GM12878 (cell line): ENCODE results near the gene CCNDBP1. TPM values are rescaled to one million over a fixed set of nuclear protein-coding genes. Genes with fewer than 3 reads are reported as not detected.

ENCODE experiments used
- ATAC-seq: fragments of 200-7000 bp; cut with Tn5 transposase; 3 replicates; pipeline ENCODE4 v1.9.1; 2020; ENCODE audit warnings: mild to moderate bottlenecking, moderate library complexity
- BruUV-seq: library from RNA; stranded (reverse); fragments of 400-500 nt; replicated peaks from 2 replicates; lab custom pipeline; 2021; lab: Mats Ljungman, UMichigan
- CTCF ChIA-PET: fragments of 300-600 bp; sonication (Branson Sonifier 250); formaldehyde crosslinking; extraction: SDS; loops from one replicate; lab custom pipeline; 2021; ENCODE audit warnings: inconsistent platforms; lab: Yijun Ruan, JAX
- POLR2A ChIA-PET: fragments of 350-600 bp; formaldehyde crosslinking; extraction: SDS; loops from one replicate; lab custom pipeline; 2021; ENCODE audit warnings: inconsistent platforms; lab: Charles Lee
- RAD21 ChIA-PET: fragments of 300-600 bp; sonication (Branson Sonifier 250); formaldehyde crosslinking; loops from one replicate; lab custom pipeline; 2023; ENCODE audit warnings: antibody characterized with exemption; ENCODE audit not compliant: unreplicated experiment; lab: Charles Lee
- SMC1A ChIA-PET: fragments of 300-600 bp; sonication (Branson Sonifier 250); formaldehyde crosslinking; loops from one replicate; lab custom pipeline; 2023; ENCODE audit not compliant: unreplicated experiment, uncharacterized antibody; lab: Charles Lee
- DNase-seq: peaks from one replicate; pipeline ENCODE4 v3.0.0-alpha.2; 2011; ENCODE audit warnings: low read depth, low spot score
- FAIRE-seq: peaks from 3 replicates; lab custom pipeline; 2011; peaks lifted over from hg19 to GRCh38; lab: Jason Lieb, UNC
- H2AFZ ChIP-seq: 2 replicates; pipeline ENCODE4 v1.6.0; 2011; ENCODE audit warnings: low read depth, low read length, control low read depth; ENCODE audit not compliant: control insufficient read depth
- H3K27ac ChIP-seq: 2 replicates; pipeline ENCODE4 v1.5.1; 2011; ENCODE audit warnings: control low read depth; ENCODE audit not compliant: control insufficient read depth, insufficient read depth
- H3K27me3 ChIP-seq, 2 experiments: replicated peaks in 1 of 2; 2 replicates each; pipeline versions ENCODE4 v1.6.0 to v1.6.1; 2011; ENCODE audit warnings: low read length in 1 of 2; ENCODE audit not compliant: control insufficient read depth in 2 of 2, insufficient read depth in 2 of 2
- H3K36me3 ChIP-seq, 2 experiments: 2 replicates each; pipeline ENCODE4 v1.5.1; 2011; ENCODE audit warnings: low read length in 1 of 2; ENCODE audit not compliant: control insufficient read depth in 2 of 2, insufficient read depth in 2 of 2
- H3K4me1 ChIP-seq: 2 replicates; pipeline ENCODE4 v1.6.1; 2011; ENCODE audit warnings: mild to moderate bottlenecking, low read length, moderate library complexity, mixed read lengths; ENCODE audit not compliant: control insufficient read depth, insufficient read depth
- H3K4me2 ChIP-seq: 2 replicates; pipeline ENCODE4 v1.6.0; 2011; ENCODE audit warnings: control low read depth; ENCODE audit not compliant: control insufficient read depth, insufficient read depth
- H3K4me3 ChIP-seq: fragments of 200-600 bp; sonication (generic); 2 replicates; pipeline ENCODE4 v1.5.1; 2016
- H3K79me2 ChIP-seq: 2 replicates; pipeline ENCODE4 v1.6.0; 2011; ENCODE audit warnings: low read length; ENCODE audit not compliant: control insufficient read depth, insufficient read depth
- H3K9ac ChIP-seq: 2 replicates; pipeline ENCODE4 v1.8.0; 2011; ENCODE audit warnings: low read length, control low read depth, mixed read lengths; ENCODE audit not compliant: control insufficient read depth, insufficient read depth
- H3K9me3 ChIP-seq: replicated peaks from 3 replicates; pipeline ENCODE4 v1.5.1; 2011; ENCODE audit warnings: mild to moderate bottlenecking, low read length; ENCODE audit not compliant: control insufficient read depth, insufficient read depth
- H4K20me1 ChIP-seq: 2 replicates; pipeline ENCODE4 v1.6.0; 2011; ENCODE audit not compliant: control insufficient read depth, insufficient read depth
- BRCA1 ChIP-seq: IDR thresholded peaks from 2 replicates; pipeline ENCODE4 v1.6.1; 2011; ENCODE audit warnings: low read depth, low read length, improper control_type of control experiment
- HDAC6 ChIP-seq: fragments of 200-600 bp; sonication (generic); IDR thresholded peaks from one replicate; pipeline ENCODE4 v1.8.0; 2017; ENCODE audit warnings: antibody characterized with exemption; ENCODE audit not compliant: unreplicated experiment
- IRF3 ChIP-seq: fragments of 450-650 bp; IDR thresholded peaks from 2 replicates; pipeline ENCODE4 v1.6.1; 2014; ENCODE audit warnings: mild to moderate bottlenecking
- IRF5 ChIP-seq: fragments of 450-650 bp; IDR thresholded peaks from 2 replicates; pipeline ENCODE4 v1.6.1; 2017; ENCODE audit warnings: borderline replicate concordance
- POLR2AphosphoS5 ChIP-seq: IDR thresholded peaks from 2 replicates; pipeline ENCODE4 v1.6.1; 2011; ENCODE audit warnings: mild to moderate bottlenecking, low read length, inconsistent platforms
- RBBP5 ChIP-seq: fragments of 200-600 bp; sonication (generic); conservative IDR thresholded peaks from 2 replicates; pipeline ENCODE4 v1.6.1; 2016
- USF2 ChIP-seq: IDR thresholded peaks from 2 replicates; pipeline ENCODE4 v1.6.1; 2011; ENCODE audit warnings: low read depth, low read length, improper control_type of control experiment, borderline replicate concordance
- ZBED1 ChIP-seq: IDR thresholded peaks from 2 replicates; pipeline ENCODE4 v1.6.1; 2016; ENCODE audit warnings: borderline replicate concordance
- ZNF622 ChIP-seq: fragments of 450-650 bp; IDR thresholded peaks from 2 replicates; pipeline ENCODE4 v1.6.1; 2017; ENCODE audit warnings: mild to moderate bottlenecking, inconsistent platforms
- WGBS: methylation state at CpG from one replicate; pipeline ENCODE4 v1.1.6; 2016; ENCODE audit warnings: low lambda C conversion rate; ENCODE audit not compliant: insufficient replicate concordance, insufficient coverage; ENCODE audit errors: missing lambda C conversion rate; 5-methylcytosine and 5-hydroxymethylcytosine counted together
- in situ Hi-C: fragments of 300-500 bp; cut with MboI; formaldehyde crosslinking; loops from 9 replicates; pipeline ENCODE4 v1.14.3; 2018; ENCODE audit warnings: mixed read lengths
- intact Hi-C: fragments of 100-400 bp; cut with micrococcal nuclease; formaldehyde crosslinking; loops from one replicate; pipeline ENCODE4 v1.14.2; 2022; ENCODE audit not compliant: unreplicated experiment
- polyA plus RNA-seq, 11 experiments: library from polyadenylated mRNA; depleted of rRNA in 4 of 11; unstranded in 6 of 11; stranded (reverse) in 5 of 11; fragments of >200 nt; fragmentation: Nextera tagmentation in 4 of 11; fragmentation: Illumina TruSeq in 1 of 11; extraction: Ambion mirVana in 4 of 11; extraction: Trizol in 1 of 11; gene quantifications; 1 replicate in 1 of 11; 2 replicates in 10 of 11; pipeline versions ENCODE4 v1.2.1 to v1.2.3, GENCODE V29; 2011 to 2016; ENCODE audit warnings: inconsistent platforms in 2 of 11, missing spikeins in 2 of 11, low read depth in 1 of 11
- total RNA-seq, 4 experiments: library from RNA; depleted of rRNA in 3 of 4; stranded (reverse); fragments of >200 nt in 3 of 4; fragmentation: Illumina TruSeq in 1 of 4; extraction: Trizol in 1 of 4; gene quantifications; 2 replicates each; pipeline versions ENCODE4 v1.2.1 to v1.2.3, GENCODE V29; 2013 to 2021
- TF ChIP-seq, protein P1 (sequence below): IDR thresholded peaks from 2 replicates; pipeline ENCODE4 v1.6.1; 2011; ENCODE audit warnings: mild to moderate bottlenecking, low read depth, low read length, moderate library complexity; ENCODE audit not compliant: insufficient replicate concordance
- TF ChIP-seq, protein P2 (sequence below): IDR thresholded peaks from 2 replicates; pipeline ENCODE4 v1.6.1; 2012; ENCODE audit warnings: mild to moderate bottlenecking, low read depth, low read length
- TF ChIP-seq, protein P3 (sequence below): fragments of 450-650 bp; IDR thresholded peaks from 2 replicates; pipeline ENCODE4 v1.6.1; 2017; ENCODE audit warnings: mild to moderate bottlenecking, moderate library complexity

CCNDBP1 gene
- total and polyA plus RNA-seq, 10 of the 15 experiments (the other 5 are each of a cell fraction or from before 2014, with no cell fraction given) = 30.1 to 86.7 (median 42.2) TPM

GRCh38 chr15:43207024-43207423, 21.8 kb downstream of the CCNDBP1 start:
- peaks cover 0 to 3% of the 10 kb centered on the region in 2 experiments; a peak in 2 of 4 replicates for H3K27me3 ChIP-seq
- H4K20me1 ChIP-seq = no peaks in the 10 kb centered on the region
- SMC1A ChIA-PET = interaction anchor here (0.8 to 1.2 kb wide), 2 partner anchors 16 to 79 kb away, joined by 3 read pairs; no protein-coding TSS in a partner anchor
- H3K27ac ChIP-seq = no peak overlapping the region
- no peak for DNase-seq
- no peak overlapping the region for H2AFZ ChIP-seq
- CTCF ChIA-PET = interaction anchor here (0.8 to 1.6 kb wide), 4 partner anchors 11 to 59 kb away, joined by 3 to 4 read pairs (median 3); no protein-coding TSS in a partner anchor
- ATAC-seq = no peak
- BruUV-seq = no TSS peak
- H3K79me2 ChIP-seq = no peaks in the 10 kb centered on the region
- FAIRE-seq = no peak
- POLR2A ChIA-PET = no interaction called here
- in situ Hi-C loops (no loop called here), intact Hi-C loops (no loop called here)
- no peaks in the 10 kb centered on the region for H3K9me3 ChIP-seq
- H3K4me3 ChIP-seq = no peak overlapping the region
- H3K9ac ChIP-seq = no peak overlapping the region
- H3K36me3 ChIP-seq = no peaks in the 10 kb centered on the region
- no peaks in the 10 kb centered on the region for H3K4me1 ChIP-seq
- RAD21 ChIA-PET = no interaction called here
- TF ChIP-seq, protein P1, sequence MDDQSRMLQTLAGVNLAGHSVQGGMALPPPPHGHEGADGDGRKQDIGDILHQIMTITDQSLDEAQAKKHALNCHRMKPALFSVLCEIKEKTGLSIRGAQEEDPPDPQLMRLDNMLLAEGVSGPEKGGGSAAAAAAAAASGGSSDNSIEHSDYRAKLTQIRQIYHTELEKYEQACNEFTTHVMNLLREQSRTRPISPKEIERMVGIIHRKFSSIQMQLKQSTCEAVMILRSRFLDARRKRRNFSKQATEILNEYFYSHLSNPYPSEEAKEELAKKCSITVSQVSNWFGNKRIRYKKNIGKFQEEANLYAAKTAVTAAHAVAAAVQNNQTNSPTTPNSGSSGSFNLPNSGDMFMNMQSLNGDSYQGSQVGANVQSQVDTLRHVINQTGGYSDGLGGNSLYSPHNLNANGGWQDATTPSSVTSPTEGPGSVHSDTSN = no peak
- TF ChIP-seq BRCA1 (no peak), POLR2AphosphoS5 (no peak), HDAC6 (no peak), RBBP5 (no peak), IRF3 (no peak), ZNF622 (no peak), ZBED1 (no peak), USF2 (no peak), IRF5 (no peak)
- TF ChIP-seq, protein P2, sequence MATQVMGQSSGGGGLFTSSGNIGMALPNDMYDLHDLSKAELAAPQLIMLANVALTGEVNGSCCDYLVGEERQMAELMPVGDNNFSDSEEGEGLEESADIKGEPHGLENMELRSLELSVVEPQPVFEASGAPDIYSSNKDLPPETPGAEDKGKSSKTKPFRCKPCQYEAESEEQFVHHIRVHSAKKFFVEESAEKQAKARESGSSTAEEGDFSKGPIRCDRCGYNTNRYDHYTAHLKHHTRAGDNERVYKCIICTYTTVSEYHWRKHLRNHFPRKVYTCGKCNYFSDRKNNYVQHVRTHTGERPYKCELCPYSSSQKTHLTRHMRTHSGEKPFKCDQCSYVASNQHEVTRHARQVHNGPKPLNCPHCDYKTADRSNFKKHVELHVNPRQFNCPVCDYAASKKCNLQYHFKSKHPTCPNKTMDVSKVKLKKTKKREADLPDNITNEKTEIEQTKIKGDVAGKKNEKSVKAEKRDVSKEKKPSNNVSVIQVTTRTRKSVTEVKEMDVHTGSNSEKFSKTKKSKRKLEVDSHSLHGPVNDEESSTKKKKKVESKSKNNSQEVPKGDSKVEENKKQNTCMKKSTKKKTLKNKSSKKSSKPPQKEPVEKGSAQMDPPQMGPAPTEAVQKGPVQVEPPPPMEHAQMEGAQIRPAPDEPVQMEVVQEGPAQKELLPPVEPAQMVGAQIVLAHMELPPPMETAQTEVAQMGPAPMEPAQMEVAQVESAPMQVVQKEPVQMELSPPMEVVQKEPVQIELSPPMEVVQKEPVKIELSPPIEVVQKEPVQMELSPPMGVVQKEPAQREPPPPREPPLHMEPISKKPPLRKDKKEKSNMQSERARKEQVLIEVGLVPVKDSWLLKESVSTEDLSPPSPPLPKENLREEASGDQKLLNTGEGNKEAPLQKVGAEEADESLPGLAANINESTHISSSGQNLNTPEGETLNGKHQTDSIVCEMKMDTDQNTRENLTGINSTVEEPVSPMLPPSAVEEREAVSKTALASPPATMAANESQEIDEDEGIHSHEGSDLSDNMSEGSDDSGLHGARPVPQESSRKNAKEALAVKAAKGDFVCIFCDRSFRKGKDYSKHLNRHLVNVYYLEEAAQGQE = no peak
- TF ChIP-seq, protein P3, sequence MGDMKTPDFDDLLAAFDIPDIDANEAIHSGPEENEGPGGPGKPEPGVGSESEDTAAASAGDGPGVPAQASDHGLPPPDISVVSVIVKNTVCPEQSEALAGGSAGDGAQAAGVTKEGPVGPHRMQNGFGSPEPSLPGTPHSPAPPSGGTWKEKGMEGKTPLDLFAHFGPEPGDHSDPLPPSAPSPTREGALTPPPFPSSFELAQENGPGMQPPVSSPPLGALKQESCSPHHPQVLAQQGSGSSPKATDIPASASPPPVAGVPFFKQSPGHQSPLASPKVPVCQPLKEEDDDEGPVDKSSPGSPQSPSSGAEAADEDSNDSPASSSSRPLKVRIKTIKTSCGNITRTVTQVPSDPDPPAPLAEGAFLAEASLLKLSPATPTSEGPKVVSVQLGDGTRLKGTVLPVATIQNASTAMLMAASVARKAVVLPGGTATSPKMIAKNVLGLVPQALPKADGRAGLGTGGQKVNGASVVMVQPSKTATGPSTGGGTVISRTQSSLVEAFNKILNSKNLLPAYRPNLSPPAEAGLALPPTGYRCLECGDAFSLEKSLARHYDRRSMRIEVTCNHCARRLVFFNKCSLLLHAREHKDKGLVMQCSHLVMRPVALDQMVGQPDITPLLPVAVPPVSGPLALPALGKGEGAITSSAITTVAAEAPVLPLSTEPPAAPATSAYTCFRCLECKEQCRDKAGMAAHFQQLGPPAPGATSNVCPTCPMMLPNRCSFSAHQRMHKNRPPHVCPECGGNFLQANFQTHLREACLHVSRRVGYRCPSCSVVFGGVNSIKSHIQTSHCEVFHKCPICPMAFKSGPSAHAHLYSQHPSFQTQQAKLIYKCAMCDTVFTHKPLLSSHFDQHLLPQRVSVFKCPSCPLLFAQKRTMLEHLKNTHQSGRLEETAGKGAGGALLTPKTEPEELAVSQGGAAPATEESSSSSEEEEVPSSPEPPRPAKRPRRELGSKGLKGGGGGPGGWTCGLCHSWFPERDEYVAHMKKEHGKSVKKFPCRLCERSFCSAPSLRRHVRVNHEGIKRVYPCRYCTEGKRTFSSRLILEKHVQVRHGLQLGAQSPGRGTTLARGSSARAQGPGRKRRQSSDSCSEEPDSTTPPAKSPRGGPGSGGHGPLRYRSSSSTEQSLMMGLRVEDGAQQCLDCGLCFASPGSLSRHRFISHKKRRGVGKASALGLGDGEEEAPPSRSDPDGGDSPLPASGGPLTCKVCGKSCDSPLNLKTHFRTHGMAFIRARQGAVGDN = no peak
- no peak overlapping the region for H3K4me2 ChIP-seq
- 47% methylated on average over 9 of the region's 9 CpGs for WGBS
